HepG2 (cell line): ENCODE data around the gene PRCD. TPM values are rescaled to one million over a fixed set of nuclear protein-coding genes. Genes with fewer than 3 reads are reported as not detected.

Experiments used
- ATAC-seq: fragments of 200-7000 bp; cut with Tn5 transposase; 3 replicates; pipeline ENCODE4 v1.9.1; 2020; ENCODE audit warnings: mild to moderate bottlenecking, moderate library complexity
- BruUV-seq: library from RNA; stranded (reverse); fragments of 400-500 nt; replicated peaks from 2 replicates; lab custom pipeline; 2021; lab: Mats Ljungman, UMichigan
- CTCF ChIA-PET: fragments of 300-600 bp; formaldehyde crosslinking; extraction: SDS; loops from one replicate; lab custom pipeline; 2021; ENCODE audit warnings: low total read pairs, inconsistent platforms, low intra/inter-chr PET ratio; lab: Yijun Ruan, JAX
- POLR2A ChIA-PET: fragments of 350-600 bp; sonication (Branson Sonifier 250); formaldehyde crosslinking; loops from one replicate; lab custom pipeline; 2020; ENCODE audit warnings: antibody characterized with exemption, inconsistent platforms; lab: Yijun Ruan, JAX
- DNase-seq: peaks from one replicate; pipeline ENCODE4 v3.0.0-alpha.2; 2015; ENCODE audit warnings: low spot score
- FAIRE-seq: peaks from 3 replicates; lab custom pipeline; 2011; peaks lifted over from hg19 to GRCh38; lab: Jason Lieb, UNC
- H2AFZ ChIP-seq: one replicate; pipeline ENCODE4 v1.6.1; 2011; ENCODE audit warnings: low read length, inconsistent platforms
- H3K27ac ChIP-seq: fragments of 300-600 bp; 3 replicates; pipeline ENCODE4 v1.8.0; 2011; ENCODE audit warnings: mixed run types, mild to moderate bottlenecking, mixed read lengths, low read length, inconsistent platforms; ENCODE audit not compliant: insufficient read depth; ENCODE audit errors: extremely low read length
- H3K27me3 ChIP-seq, 2 experiments: fragments of 200-600 bp in 1 of 2; 2 replicates in 1 of 2; 3 replicates in 1 of 2; pipeline versions ENCODE4 v1.6.0 to v1.8.0; 2011; ENCODE audit warnings: low read length in 2 of 2, mild to moderate bottlenecking in 2 of 2, moderate library complexity in 2 of 2, inconsistent platforms in 1 of 2; ENCODE audit not compliant: insufficient read depth in 2 of 2, control insufficient read depth in 1 of 2
- H3K36me3 ChIP-seq, 2 experiments: fragments of 200-600 bp in 1 of 2; replicated peaks in 1 of 2; 2 replicates in 1 of 2; 3 replicates in 1 of 2; pipeline versions ENCODE4 v1.5.1 to v1.8.0; 2011; ENCODE audit warnings: low read length in 2 of 2, inconsistent platforms in 1 of 2; ENCODE audit not compliant: insufficient read depth in 2 of 2, control insufficient read depth in 1 of 2
- H3K4me1 ChIP-seq: 2 replicates; pipeline ENCODE4 v1.5.1; 2012; ENCODE audit warnings: low read length, inconsistent platforms; ENCODE audit not compliant: insufficient read depth
- H3K4me2 ChIP-seq: 2 replicates; pipeline ENCODE4 v1.6.0; 2011; ENCODE audit warnings: low read depth, low read length, inconsistent platforms
- H3K4me3 ChIP-seq, 3 experiments: fragments of 200-600 bp in 1 of 3; sonication (generic), shearing (Covaris generic) in 1 of 3; replicated peaks in 1 of 3; 2 replicates each; pipeline ENCODE4 v1.5.1; 2011 to 2016; ENCODE audit warnings: low read length in 3 of 3, inconsistent platforms in 2 of 3, low read depth in 2 of 3, mild to moderate bottlenecking in 2 of 3, control low read depth in 1 of 3, mixed read lengths in 1 of 3; ENCODE audit not compliant: insufficient read depth in 1 of 3
- H3K79me2 ChIP-seq: one replicate; pipeline ENCODE4 v1.6.1; 2011; ENCODE audit warnings: low read length, inconsistent platforms; ENCODE audit not compliant: insufficient read depth
- H3K9ac ChIP-seq: 2 replicates; pipeline ENCODE4 v1.6.0; 2011; ENCODE audit warnings: mild to moderate bottlenecking, low read depth, low read length, inconsistent platforms; ENCODE audit not compliant: insufficient read depth
- H3K9me3 ChIP-seq: 2 replicates; pipeline ENCODE4 v1.5.1; 2012; ENCODE audit warnings: mild to moderate bottlenecking, low read length
- H4K20me1 ChIP-seq: 2 replicates; pipeline ENCODE4 v1.6.0; 2011; ENCODE audit warnings: inconsistent platforms, mild to moderate bottlenecking, low read length, moderate library complexity; ENCODE audit not compliant: insufficient read depth
- ESRRA ChIP-seq: sonication (generic); formaldehyde crosslinking; IDR thresholded peaks from 2 replicates; pipeline ENCODE4 v1.5.1; 2020; ENCODE audit warnings: mild to moderate bottlenecking, low read depth, missing genetic modification reagents
- MXD3 ChIP-seq: IDR thresholded peaks from 2 replicates; pipeline ENCODE4 v1.6.1; 2016; ENCODE audit warnings: mild to moderate bottlenecking, missing biosample characterization, missing genetic modification reagents
- PATZ1 ChIP-seq: sonication (generic); formaldehyde crosslinking; IDR thresholded peaks from 2 replicates; pipeline ENCODE4 v1.4.0; 2020; ENCODE audit warnings: missing genetic modification reagents
- RXRB ChIP-seq: IDR thresholded peaks from 2 replicates; pipeline ENCODE4 v1.6.1; 2016; ENCODE audit warnings: borderline replicate concordance, missing genetic modification reagents, missing compliant biosample characterization
- SSRP1 ChIP-seq: IDR thresholded peaks from 2 replicates; pipeline ENCODE4 v1.6.1; 2016; ENCODE audit warnings: control low read depth
- TRIM22 ChIP-seq: fragments of 450-650 bp; IDR thresholded peaks from 2 replicates; pipeline ENCODE4 v1.6.1; 2017
- ZBTB2 ChIP-seq: sonication (generic); formaldehyde crosslinking; IDR thresholded peaks from 2 replicates; pipeline ENCODE4 v1.8.0; 2022; ENCODE audit warnings: low read depth, missing genetic modification reagents
- ZBTB8A ChIP-seq: sonication (generic); formaldehyde crosslinking; IDR thresholded peaks from 2 replicates; pipeline ENCODE4 v1.4.0; 2020; ENCODE audit warnings: mild to moderate bottlenecking, low read depth, missing genetic modification reagents, borderline replicate concordance
- ZFP91 ChIP-seq: sonication (generic); formaldehyde crosslinking; IDR thresholded peaks from 2 replicates; pipeline ENCODE4 v1.9.0; 2022; ENCODE audit warnings: missing genetic modification reagents, mild to moderate bottlenecking, borderline replicate concordance
- ZNF234 ChIP-seq: sonication (generic); formaldehyde crosslinking; conservative IDR thresholded peaks from 2 replicates; pipeline ENCODE4 v1.5.1; 2020; ENCODE audit warnings: mild to moderate bottlenecking, missing genetic modification reagents
- ZNF335 ChIP-seq: sonication (generic); formaldehyde crosslinking; IDR thresholded peaks from 2 replicates; pipeline ENCODE4 v1.4.0; 2020; ENCODE audit warnings: missing genetic modification reagents
- ZNF512 ChIP-seq: sonication (generic); formaldehyde crosslinking; IDR thresholded peaks from 2 replicates; pipeline ENCODE4 v1.4.0; 2020; ENCODE audit warnings: mild to moderate bottlenecking, missing genetic modification reagents
- ZNF550 ChIP-seq: sonication (generic); formaldehyde crosslinking; IDR thresholded peaks from 2 replicates; pipeline ENCODE4 v1.4.0; 2020; ENCODE audit warnings: mild to moderate bottlenecking, missing genetic modification reagents, borderline replicate concordance
- WGBS: methylation state at CpG from one replicate; pipeline ENCODE4 v1.1.6; 2017; ENCODE audit warnings: low lambda C conversion rate; 5-methylcytosine and 5-hydroxymethylcytosine counted together
- in situ Hi-C: cut with HindIII; loops from 2 replicates; pipeline ENCODE4 v1.10.0; 2017; ENCODE audit warnings: low pct_unique_long_range_greater_than_20kb; ENCODE audit not compliant: extremely low pct_ligation_motif_present
- intact Hi-C: fragments of 100-400 bp; cut with micrococcal nuclease; formaldehyde crosslinking; loops from one replicate; pipeline ENCODE4 v1.10.0; 2022; ENCODE audit not compliant: unreplicated experiment
- polyA plus RNA-seq, 8 experiments: library from polyadenylated mRNA; depleted of rRNA in 3 of 8; stranded (reverse) in 7 of 8; unstranded in 1 of 8; fragments of >200 nt; fragmentation: Illumina TruSeq in 4 of 8; extraction: Trizol in 4 of 8; gene quantifications; 2 replicates each; pipeline versions ENCODE4 v1.2.1 to v1.2.3, GENCODE V29; 2011 to 2016; ENCODE audit warnings: low read depth in 4 of 8, missing spikeins in 1 of 8, mixed read lengths in 1 of 8; ENCODE audit not compliant: insufficient read depth in 1 of 8
- total RNA-seq, 5 experiments: library from RNA; depleted of rRNA; stranded (reverse); fragments of >200 nt; fragmentation: Illumina TruSeq; extraction: Trizol; gene quantifications; 2 replicates each; pipeline ENCODE4 v1.2.3, GENCODE V29; 2016; ENCODE audit warnings: low read depth in 1 of 5

PRCD gene
- total and polyA plus RNA-seq, 2 of the 13 experiments (the other 11 are each of a cell fraction or from before 2014, with no cell fraction given) = 0.51 TPM; not detected in 1

- Histone ChIP-seq H2AFZ (no peak overlapping the region), H3K9me3 (no peaks in the 10 kb centered on the region), H3K27me3 (no peaks in the 10 kb centered on the region), H3K9ac (no peak overlapping the region), H3K4me3 (no peak overlapping the region), H3K79me2 (peaks cover 42% of the 10 kb centered on the region), H3K27ac (no peak overlapping the region), H4K20me1 (peaks cover 7% of the 10 kb centered on the region; the same call in 1 of the 2 replicates), H3K4me1 (peaks cover 57% of the 10 kb centered on the region), H3K36me3 (peaks cover 7 to 12% of the 10 kb centered on the region in 2 experiments; a peak in 4 of 5 replicates), H3K4me2 (peak overlapping the region; percentile 93)
- BruUV-seq = no TSS peak
- intact Hi-C loops = loop anchor here (1.0 kb wide), 1 partner anchor 23 kb away; no protein-coding TSS in a partner anchor
- ChIA-PET CTCF (interaction anchor here (1.0 to 4.4 kb wide), 7 partner anchors 14 to 81 kb away, joined by 3 to 86 read pairs (median 6); no protein-coding TSS in a partner anchor), POLR2A (interaction anchor here (0.8 to 3.1 kb wide), 5 partner anchors 10 to 39 kb away, joined by 3 to 30 read pairs (median 6); no protein-coding TSS in a partner anchor)
- WGBS = 90% methylated on average over 11 of the region's 11 CpGs
- ATAC-seq (no peak), DNase-seq (no peak), FAIRE-seq (no peak)
- in situ Hi-C loops = no loop called here
- no peak for TF ChIP-seq ZNF234
- no peak for TF ChIP-seq TRIM22
- no peak for TF ChIP-seq RXRB (CRISPR knock-in tag)
- no peak for TF ChIP-seq ZNF335
- TF ChIP-seq ZFP91 (CRISPR knock-in tag) = peak; percentile 27; the same call in 1 of the 2 replicates
- TF ChIP-seq MXD3 = no peak
- TF ChIP-seq ZBTB8A (CRISPR knock-in tag) = no peak
- no peak for TF ChIP-seq SSRP1 (CRISPR knock-in tag)
- no peak for TF ChIP-seq ZNF512 (CRISPR knock-in tag)
- TF ChIP-seq ESRRA = no peak
- TF ChIP-seq PATZ1 (CRISPR knock-in tag) = peak; percentile 49; the same call in 1 of the 2 replicates
- no peak for TF ChIP-seq ZNF550 (CRISPR knock-in tag)
- TF ChIP-seq ZBTB2 = no peak
These were observed 6.8 kb downstream of the PRCD start for GRCh38 chr17:76546556-76547182.
